Measurements from ENCODE around the gene DES. TPM values are rescaled to one million over a fixed set of nuclear protein-coding genes. Genes with fewer than 3 reads are reported as not detected.

The DES gene
- total RNA-seq, 1 experiment from 2014 or later = 4.2 TPM

- TF ChIP-seq ZBTB33 (IDR thresholded peaks at IDR 0.05; ENCODE audit: extremely low read depth, insufficient replicate concordance, low read length) = no peak
- TF ChIP-seq ELF1 (IDR thresholded peaks at IDR 0.05; ENCODE audit: borderline replicate concordance, low read depth) = no peak
- no peak for TF ChIP-seq ZNF274 (IDR thresholded peaks at IDR 0.05; ENCODE audit: low read depth, low read length)
- no peak for TF ChIP-seq JUND (IDR thresholded peaks at IDR 0.05)
- TF ChIP-seq POLR2AphosphoS5 (IDR thresholded peaks at IDR 0.05; ENCODE audit: low read depth, low read length) = no peak
- no peak for TF ChIP-seq CTCF (IDR thresholded peaks at IDR 0.05 in 2 of 3, conservative IDR thresholded peaks at IDR 0.05 in 1 of 3; ENCODE audit: borderline replicate concordance in 1 of 3, insufficient read depth in 1 of 3, low read depth in 2 of 3, low read length in 2 of 3)
These were observed 8.5 kb downstream of the DES start (continued) for GRCh38 chr2:219426534-219427136.

GRCh38 chr2:219428469-219428868 lies 10.3 kb downstream of the DES start:
- TF ChIP-seq CEBPB (IDR thresholded peaks at IDR 0.05; ENCODE audit: low read depth) (no peak), FOSL1 (IDR thresholded peaks at IDR 0.05; ENCODE audit: low read depth) (no peak), SRF (IDR thresholded peaks at IDR 0.05; ENCODE audit: low read depth) (no peak), TCF7L2 (IDR thresholded peaks at IDR 0.05; ENCODE audit: borderline replicate concordance, extremely low read depth, insufficient read depth, insufficient read length) (no peak)
- no peaks in the 10 kb centered on the region for H3K79me2 ChIP-seq (ENCODE audit: insufficient read depth, low read length)
- ATAC-seq (no peak), DNase-seq (ENCODE audit: low read depth, low spot score) (no peak)
- H3K9me3 ChIP-seq (ENCODE audit: control insufficient read depth in 1 of 2, insufficient read depth in 1 of 2, low read depth in 1 of 2, low read length in 2 of 2) = no peaks in the 10 kb centered on the region
- ChIA-PET POLR2A (no interaction called here), CTCF (interaction anchor here (1.0 kb wide), 1 partner anchor 9 kb away, joined by 3 read pairs; no protein-coding TSS in a partner anchor), RAD21 (ENCODE audit: low non-redundant PET in 1 of 2, low total read pairs in 2 of 2, uncharacterized antibody in 2 of 2, unreplicated experiment in 2 of 2) (no interaction called here)
- no peak overlapping the region for H3K27ac ChIP-seq (ENCODE audit: low read depth, low read length)
- H3K4me1 ChIP-seq (ENCODE audit: control insufficient read depth in 1 of 2, insufficient read depth in 2 of 2, low read length in 2 of 2) = peaks cover 0 to 21% of the 10 kb centered on the region in 2 experiments; a peak in 3 of 4 replicates
- H3K9me2 ChIP-seq (ENCODE audit: insufficient read depth) = no peaks in the 10 kb centered on the region
- no peaks in the 10 kb centered on the region for H4K20me1 ChIP-seq (ENCODE audit: insufficient read depth)
- intact Hi-C loops (cut with micrococcal nuclease) = no loop called here
- H3K36me3 ChIP-seq (ENCODE audit: control insufficient read depth in 1 of 2, insufficient read depth in 2 of 2, low read length in 2 of 2) = no peaks in the 10 kb centered on the region
- BruUV-seq (replicated peaks) = no TSS peak
- H2AFZ ChIP-seq (ENCODE audit: low read depth, low read length, poor library complexity, severe bottlenecking) = no peak overlapping the region
- H3K27me3 ChIP-seq (ENCODE audit: insufficient read depth, low read length) = no peaks in the 10 kb centered on the region
- H3K4me3 ChIP-seq (replicated peaks in 1 of 2; ENCODE audit: low read depth in 1 of 2, low read length in 2 of 2) = no peak overlapping the region
- H3K4me2 ChIP-seq (ENCODE audit: low read length) = no peak overlapping the region
- no peak overlapping the region for H3K9ac ChIP-seq (ENCODE audit: low read length)

All from HCT116 (cell line).